HG03064 (cell line): ENCODE data around the gene AKR7A2.
"Not testable (repeated sequence)": the region's sequence is repeated elsewhere in the genome, so short reads cannot be mapped to it uniquely, and the experiment has no call there.

ENCODE experiments used
- ATAC-seq: cut with Tn5 transposase; IDR thresholded peaks from one replicate; pipeline ENCODE4 v1.9.1; 2021; ENCODE audit warnings: low read depth; ENCODE audit not compliant: unreplicated experiment

Gene AKR7A2

DNA sequence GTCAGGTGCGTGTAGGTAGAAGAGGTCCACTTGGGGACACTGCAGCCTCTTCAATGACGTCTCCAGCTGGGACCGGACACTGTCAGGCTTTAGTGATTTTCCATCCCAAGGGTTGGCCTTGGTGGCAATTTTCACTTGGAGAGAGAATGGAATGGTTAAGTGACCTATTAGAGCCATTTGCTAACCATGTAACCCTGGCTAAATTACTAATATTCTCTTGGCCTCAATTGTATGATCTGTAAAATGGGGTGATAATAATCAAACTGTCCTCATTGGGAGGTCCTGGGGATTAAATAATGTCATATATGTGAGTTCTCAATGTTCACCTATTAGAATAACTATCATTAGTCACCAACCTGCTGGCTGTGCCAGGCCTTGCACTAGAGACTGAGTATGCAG lies 3.4 kb downstream of the AKR7A2 start:
- no peak for ATAC-seq

DNA sequence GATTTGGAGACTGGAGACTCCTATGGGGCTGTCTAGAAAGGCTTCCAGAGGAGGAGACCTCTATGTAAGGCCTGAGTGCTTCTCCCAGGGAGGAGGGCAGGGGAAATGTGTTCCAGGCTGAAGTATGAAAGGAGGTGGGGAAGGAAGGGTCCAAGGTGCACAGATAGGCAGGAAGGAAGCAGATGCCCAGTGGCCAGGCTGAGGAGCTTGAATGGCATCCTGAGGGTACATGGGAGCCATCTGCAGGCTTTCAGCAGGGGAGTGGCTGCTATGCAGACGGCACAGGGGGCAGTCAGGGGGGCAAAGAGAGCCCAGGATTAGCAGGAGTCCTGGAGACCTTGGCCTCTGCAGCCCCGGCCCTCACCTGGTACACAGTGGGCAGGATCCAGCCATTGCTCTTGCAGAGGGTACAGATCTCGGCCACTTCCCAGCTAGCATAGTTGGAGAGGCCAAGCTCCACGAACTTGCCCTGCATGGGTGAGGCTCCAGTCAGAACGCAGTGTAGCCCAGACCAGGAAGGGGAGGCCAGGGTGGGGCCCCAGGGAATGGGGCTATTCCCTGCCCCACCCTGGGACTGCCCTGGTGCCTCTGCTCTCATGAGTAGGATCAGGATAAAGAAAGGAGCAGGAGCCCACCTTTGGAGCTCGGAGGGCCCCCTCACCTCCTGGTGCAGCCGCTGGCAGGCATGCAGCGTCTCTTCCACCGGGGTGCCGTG lies 4.0 kb downstream of the AKR7A2 start:
- ATAC-seq: no peak

DNA sequence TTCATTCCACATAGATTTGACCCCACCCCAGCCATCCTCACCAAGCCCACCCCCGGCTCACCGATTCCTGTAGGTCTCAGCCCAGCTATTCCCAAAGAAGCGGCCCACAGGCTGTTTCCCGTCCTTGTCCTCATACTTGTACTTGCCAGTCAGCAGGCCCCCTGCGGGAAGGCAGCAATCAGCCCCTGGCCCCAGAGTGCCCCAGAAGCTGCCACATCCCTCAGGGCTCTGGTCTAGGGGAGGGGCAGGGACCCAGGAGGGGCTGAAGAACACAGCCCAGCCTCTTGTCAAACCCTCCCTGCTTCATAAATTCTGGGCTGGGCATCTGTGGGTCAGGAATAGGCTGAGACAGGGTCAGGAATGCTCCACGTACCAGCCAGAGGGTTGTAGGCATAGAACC lies 5.0 kb downstream of the AKR7A2 start:
- no peak for ATAC-seq

DNA sequence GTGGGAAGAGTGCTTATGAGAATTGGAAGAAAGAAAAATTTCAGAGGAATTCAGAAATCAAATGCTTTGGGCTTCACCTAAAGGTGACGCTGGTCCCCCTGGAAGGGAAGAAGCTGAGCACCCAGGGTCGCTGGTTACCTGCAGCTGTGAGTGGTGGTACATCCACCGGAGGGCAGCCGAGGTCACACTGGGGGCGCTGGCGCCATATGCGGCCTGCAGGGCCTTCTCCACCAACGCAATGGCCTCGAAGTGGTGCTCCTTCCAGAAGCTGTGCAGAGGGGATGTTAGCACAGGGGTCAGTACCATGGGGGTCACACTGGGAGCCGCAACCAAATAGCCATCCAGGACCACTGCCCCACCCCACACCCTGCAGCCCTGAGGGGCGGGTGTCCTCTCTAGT lies 6.1 kb downstream of the AKR7A2 start:
- no peak for ATAC-seq

DNA sequence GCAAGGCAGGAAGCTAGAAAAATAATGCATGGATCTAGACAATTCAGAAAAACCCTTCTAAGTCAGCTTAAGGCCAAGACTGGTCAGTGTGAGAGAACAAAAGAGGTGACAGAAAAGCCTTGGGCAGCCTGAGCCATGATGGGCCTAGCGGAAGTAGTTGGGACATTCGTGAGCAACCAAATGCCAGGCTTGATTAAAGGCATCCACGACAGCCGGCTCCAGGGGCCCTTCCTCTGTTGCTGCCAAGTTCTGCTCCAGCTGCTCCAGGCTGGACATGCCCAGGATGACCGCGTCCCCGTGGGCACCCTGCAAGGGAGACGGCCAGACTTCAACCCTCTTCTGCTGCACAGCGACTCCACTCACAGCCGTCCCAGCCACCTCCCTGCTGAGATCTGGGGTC lies 7.9 kb downstream of the AKR7A2 start:
- not testable (repeated sequence) for ATAC-seq

DNA sequence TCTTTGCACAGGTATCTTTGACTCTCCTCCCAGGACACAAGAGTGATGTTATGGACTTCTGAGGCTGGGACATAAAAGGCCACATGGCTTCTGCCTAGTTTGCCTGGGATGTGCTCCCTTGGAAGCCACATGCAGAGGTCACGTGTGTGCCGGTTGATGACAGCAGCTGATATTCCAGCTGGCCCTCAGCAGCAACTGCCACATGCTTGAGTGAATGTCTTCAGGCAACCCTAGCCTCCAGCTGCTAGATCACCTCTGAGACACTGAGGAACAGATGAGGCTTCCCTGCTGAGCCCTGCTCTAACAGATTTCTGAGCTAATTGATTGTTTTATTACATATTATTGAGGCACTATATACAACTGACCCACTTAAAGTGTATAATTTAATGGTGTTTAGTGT lies 11.7 kb downstream of the AKR7A2 start:
- ATAC-seq: no peak

DNA sequence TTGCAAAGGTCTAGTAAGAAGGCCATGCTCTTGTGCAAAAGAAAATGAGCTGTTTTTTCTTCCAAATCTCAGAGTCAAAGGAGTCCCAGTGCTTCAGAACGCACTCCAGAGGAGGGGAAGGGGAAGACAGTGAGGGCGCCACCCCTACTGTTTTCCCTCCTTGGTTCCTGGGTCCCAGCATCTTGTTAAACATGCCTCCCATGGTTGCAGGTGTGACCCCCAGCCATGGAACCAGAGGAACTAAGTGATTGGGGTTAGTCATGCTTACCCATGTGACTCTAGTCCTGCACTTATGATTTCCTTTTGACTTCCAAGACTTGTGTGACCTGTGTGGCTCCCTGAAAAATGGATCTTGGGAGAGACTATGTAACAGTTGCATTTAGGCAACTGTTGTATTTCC lies 17.3 kb downstream of the AKR7A2 start:
- no peak for ATAC-seq

DNA sequence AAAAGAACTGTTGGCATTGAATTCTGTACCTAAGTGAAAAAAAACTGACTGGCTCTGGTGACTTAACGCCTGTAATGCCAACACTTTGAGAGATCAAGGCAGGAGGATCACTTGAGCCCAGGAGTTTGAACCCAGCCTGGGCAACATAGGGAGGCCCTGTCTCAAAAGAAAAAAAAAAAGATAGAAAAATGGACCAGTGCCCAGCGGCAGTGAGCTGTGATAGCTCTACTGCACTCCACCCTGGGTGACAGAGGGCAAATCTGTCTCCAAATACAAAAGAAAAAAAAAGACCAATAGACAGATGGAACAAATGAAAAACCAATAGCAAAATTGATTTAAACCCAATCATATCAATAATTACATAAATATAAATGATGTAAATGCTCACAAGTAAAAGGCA lies 22.7 kb downstream of the AKR7A2 start:
- ATAC-seq: no peak

DNA sequence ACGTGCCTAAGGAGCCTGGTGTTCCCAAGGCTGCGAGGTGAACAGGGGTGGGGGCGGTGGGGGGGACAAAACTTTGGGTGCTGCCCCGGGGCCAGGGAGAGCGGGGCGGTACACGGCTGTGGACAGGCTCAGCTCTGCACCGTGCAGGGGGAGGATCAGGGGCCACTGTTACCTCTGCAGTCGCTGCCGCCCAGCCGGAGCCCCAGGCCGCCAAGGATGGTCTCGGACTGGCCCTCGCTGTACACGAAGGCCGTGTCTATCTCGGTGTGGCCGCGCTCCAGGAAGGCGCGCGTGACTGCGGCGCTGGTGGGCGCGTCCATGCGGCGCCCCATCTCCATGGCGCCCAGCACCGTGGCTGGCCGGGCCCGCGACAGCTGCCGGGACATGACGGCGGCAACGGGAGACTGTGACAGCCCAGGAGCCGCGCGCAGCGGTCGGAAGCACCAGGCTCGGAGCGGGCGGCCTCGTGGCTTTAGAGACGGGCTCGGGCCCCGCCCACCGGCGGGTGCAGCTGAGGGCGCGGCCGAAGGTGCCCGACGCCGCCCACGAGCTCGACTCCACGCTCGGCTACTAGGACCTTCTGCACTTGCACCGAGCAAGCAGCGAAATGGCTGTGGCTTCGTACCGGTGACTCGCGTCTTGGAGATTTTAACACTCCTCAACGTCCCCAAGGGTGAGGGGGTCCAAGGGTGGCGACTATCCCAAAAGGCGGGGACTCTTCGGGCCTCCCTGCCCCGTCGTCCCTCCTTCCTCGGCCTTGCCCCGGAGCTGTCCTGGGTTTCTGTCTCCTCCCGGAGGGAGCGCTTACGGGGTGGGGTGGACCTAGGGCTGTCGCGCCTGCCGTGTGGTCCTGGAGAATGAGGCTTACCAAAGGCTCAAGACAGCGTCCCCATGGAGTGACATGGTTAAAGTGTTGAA lies 23.4 kb downstream of the AKR7A2 start, which contains the start of gene AKR7A3:
TSS of gene AKR7A3 (minus strand) at position 447 of the 918 bp plus-strand sequence. CDS start at position 386, 61 bp downstream.
- not testable (repeated sequence) for ATAC-seq

DNA sequence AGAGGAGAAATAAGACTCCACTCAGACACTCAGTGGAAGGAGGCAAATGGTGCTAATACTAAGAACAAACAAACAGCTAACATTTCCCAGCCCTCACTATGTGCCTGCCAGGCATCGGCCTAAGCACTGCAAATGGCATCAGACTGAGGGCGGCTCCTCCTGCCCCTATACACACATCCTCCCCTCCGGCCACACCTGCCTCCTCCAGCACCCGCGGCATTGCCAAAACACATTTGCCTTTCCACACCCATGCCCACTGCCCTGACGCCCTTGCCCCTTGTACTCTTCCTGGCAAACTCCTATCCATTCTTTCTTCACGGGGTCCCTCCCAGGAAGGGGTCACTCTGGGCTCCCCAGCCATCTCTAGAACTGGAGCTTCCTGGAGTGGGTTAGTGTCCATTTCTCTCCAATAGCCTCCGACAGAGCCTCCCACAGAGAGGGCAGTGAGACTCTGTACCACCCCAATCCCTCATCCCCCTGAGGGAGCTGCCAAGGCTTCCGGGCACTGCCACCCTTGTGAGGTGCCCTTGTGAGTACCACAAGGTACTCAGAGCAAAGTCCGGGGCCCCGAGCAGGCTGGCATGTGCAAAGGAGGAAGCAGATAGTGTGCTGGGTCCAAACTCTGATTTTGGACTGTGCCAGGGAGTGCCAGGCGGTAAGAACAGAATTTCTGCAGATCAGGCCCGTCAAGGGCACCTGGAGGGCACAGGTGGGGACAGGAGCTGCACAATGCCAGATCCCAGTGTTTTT lies 24.3 kb downstream of the AKR7A2 start:
- ATAC-seq: no peak

DNA sequence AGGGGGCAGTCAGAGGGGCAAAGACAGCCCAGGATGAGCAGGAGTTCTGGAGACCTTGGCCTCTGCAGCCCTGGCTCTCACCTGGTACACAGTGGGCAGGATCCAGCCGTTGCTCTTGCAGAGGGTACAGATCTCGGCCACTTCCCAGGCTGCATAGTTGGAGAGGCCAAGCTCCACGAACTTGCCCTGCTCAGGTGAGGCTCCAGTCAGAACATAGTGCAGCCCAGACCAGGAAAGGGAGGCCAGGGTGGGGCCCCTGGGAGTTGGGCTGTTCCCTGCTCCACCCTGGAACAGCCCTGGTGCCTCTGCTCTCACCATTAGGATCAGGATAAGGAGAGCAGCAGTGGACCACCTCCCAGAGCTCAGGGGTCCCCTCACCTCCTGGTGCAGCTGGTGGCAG lies 26.1 kb downstream of the AKR7A2 start:
- ATAC-seq: not testable (repeated sequence)

DNA sequence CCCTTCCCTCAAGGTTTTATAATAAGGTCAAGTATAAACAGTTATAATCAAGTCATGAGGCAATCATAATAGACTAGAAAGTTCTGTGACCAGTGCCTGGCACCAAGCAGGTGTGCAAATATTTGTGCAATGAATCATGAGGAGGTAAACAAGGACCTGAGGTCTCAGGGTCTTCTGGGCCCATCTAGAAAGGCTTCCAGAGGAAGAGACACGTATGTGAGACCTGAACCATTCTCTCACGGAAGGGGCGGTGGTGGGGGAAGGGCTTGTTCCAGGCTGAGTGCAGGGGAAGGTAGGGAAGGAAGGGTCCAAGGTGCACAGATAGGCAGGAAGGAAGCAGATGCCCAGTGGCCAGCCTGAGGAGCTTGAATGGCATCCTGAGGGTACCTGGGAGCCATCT lies 26.6 kb downstream of the AKR7A2 start:
- not testable (repeated sequence) for ATAC-seq

DNA sequence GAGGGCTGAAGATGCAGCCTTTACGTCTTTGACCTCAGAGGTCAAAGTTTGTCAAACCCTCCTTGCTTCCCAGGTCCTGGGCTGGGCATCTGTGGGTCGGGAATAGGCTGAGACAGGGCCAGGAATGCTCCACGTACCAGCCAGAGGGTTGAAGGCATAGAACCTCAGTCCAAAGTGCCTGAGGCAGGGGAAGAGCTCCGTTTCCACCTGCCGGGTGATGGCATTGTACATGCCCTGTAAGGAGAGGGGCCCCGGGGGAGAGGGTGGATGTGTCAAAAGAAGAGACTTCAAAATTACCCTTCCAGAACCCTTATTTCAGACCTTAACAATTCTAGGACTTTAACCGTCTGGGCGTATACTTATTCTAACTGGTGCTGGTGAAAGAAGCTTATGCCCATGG lies 27.1 kb downstream of the AKR7A2 start:
- no peak for ATAC-seq

DNA sequence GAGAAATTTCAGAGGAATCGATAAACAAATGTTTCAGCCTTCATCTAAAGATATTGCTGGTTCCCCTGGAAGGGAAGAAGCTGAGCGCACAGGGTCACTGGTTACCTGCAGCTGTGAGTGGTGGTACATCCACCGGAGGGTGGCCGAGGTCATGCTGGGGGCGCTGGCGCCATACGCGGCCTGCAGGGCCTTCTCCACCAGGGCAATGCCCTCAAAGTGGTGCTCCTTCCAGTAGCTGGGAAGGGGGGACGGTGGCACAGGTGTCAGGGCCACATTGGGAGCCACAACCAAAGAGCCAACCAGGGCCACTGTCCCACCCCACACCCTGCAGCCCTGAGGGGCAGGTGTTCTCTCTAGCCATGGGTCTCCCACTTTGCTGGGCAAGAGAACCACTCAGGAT lies 28.1 kb downstream of the AKR7A2 start:
- ATAC-seq: no peak

DNA sequence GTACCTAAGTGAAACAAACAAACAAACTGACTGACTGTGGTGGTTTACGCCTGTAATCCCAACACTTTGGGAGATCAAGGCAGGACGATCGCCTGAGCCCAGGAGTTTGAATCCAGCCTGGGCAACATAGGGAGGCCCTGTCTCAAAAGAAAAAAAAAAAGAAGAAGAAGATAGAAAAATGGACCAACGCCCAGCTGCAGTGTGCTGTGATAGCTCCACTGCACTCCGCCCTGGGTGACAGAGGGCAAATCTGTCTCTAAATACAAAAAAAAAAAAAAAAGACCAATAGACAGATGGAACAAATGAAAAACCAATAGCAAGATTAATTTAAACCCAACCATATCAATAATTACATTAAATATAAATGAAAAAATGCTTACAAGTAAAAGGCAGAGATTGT lies 37.3 kb downstream of the AKR7A2 start:
- ATAC-seq: no peak

DNA sequence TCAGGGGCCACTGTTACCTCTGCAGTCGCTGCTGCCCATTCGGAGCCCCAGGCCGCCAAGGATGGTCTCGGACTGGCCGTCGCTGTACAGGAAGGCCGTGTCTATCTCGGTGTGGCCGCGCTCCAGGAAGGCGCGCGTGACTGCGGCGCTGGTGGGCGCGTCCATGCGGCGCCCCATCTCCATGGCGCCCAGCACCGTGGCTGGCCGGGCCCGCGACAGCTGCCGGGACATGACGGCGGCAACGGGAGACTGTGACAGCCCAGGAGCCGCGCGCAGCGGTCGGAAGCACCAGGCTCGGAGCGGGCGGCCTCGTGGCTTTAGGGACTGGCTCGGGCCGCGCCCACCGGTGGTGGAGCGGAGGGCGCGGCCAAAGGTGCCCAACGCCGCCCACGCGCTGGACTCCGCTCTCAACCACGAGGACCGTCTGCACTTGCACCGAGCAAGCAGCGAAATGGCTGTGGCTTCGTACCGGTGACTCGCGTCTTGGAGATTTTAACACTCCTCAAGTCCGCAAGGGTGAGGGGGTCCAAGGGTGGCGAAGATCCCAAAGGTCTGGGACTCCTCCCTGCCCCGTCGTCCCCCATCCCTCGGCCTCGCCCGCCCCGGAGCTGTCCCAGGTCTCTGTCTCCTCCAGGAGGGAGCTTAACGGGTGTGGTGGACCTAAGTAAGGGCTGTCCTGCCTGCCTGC lies 38.0 kb downstream of the AKR7A2 start:
- ATAC-seq: not testable (repeated sequence)

DNA sequence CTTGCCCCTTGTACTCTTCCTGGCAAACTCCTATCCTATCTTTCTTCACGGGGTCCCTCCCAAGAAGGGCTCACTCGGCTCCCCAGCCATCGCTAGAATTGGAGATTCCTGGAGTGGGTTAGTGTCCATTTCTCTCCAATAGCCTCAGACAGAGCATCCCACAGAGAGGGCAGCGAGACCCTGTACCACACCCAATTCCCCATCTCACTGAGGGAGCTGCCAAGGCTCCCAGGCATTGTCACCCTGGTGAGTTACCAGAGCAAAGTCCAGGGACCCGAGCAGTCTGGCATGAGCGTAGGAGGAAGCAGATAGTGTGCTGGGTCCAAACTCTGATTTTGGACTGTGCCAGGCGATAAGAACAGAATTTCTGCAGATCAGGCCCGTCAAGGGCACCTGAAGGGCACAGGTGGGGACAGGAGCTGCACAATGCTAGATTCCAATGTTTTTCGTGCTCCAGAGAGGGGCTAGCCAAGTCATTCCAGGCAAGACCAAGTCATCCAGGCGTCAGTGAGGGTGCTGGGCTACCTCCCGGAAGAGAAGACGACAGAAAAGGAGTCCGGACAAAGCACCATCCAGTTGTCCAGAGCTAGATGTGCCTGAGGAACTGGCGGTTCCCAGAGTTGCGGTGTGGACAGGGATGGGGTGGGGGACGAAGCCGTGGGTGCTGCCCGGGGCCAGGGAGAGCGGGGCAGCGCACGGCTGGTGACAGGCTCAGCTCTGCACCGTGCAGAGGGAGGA lies 38.7 kb downstream of the AKR7A2 start:
- no peak for ATAC-seq

DNA sequence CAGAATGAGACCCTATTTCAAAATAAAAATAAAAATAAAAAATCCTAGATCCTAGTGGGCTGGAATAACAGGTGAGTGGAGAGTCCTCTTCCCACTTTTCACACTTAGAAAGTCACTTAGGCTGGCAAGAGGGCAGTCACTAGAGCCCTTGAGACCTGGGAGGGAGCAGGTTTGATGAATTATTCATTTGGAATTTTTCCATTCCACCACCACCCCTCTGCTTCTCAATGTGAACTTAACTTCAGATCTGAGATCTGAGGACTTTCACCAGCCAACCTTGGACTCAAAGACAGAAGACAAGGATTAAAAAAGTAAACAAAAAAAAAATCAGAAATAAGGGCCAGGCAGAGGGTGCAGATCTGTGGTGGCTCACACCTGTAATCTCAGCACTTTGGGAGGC lies 39.9 kb downstream of the AKR7A2 start:
- no peak for ATAC-seq

DNA sequence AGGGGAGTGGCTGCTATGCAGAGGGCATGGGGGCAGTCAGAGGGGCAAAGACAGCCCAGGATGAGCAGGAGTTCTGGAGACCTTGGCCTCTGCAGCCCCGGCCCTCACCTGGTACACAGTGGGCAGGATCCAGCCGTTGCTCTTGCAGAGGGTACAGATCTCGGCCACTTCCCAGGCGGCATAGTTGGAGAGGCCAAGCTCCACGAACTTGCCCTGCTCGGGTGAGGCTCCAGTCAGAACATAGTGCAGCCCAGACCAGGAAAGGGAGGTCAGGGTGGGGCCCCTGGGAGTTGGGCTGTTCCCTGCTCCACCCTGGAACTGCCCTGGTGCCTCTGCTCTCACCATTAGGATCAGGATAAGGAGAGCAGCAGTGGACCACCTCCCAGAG lies 41.6 kb downstream of the AKR7A2 start:
- not testable (repeated sequence) for ATAC-seq
